ENCODE results near the gene SRGAP3.
A peak's percentile ranks its signal among the peaks of the same experiment; 100 is the strongest.

Gene SRGAP3

DNA sequence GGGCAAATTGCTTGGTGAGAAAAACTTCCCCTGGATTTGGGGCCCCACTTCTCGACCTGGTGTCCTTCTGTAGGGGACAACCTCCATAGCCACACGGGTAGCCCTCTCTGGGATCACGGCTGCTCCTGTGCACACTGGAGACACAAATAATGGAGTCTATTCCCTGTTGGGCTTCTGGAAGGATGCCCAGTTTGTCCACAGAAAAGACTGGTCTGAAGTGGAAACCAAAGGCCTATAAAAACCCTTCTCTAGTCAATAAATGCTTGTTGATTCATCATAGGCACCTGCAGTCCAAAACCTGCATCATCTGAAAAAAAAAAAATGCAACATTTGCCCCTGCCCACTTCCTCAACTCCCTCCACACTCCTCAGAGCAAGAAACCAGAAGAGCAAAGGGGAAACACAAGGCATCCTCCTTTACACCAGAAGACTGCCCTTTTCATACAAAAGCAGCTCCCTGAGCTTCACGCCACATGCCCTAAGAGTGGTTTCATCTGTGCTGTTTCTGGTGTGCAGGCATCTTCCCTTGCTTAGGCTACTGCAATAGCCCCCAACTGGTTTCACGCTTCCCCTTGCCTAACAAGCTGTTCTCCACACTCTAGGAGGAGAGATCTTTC lies 36.3 kb downstream of the SRGAP3 start:
- Histone ChIP-seq H3K9me3 (ENCODE audit: control insufficient read depth, low read length) (no peaks in the 10 kb centered on the region), H3K27ac (ENCODE audit: low read depth, low read length, severe bottlenecking) (no peak overlapping the region), H3K4me1 (ENCODE audit: control insufficient read depth, insufficient read depth, low read length, poor library complexity, severe bottlenecking) (peaks cover 4% of the 10 kb centered on the region), H3K36me3 (ENCODE audit: control insufficient read depth, insufficient read depth, low read length) (no peaks in the 10 kb centered on the region), H3K4me3 (ENCODE audit: extremely low read depth, insufficient read depth, low read length, poor library complexity, severe bottlenecking) (no peak overlapping the region)
- 83 to 89% methylated on average over 4 to 5 of the region's 5 CpGs for WGBS, 2 experiments (ENCODE audit: insufficient coverage in 2 of 2)

- 90% methylated on average over 2 of the region's 2 CpGs; no CpG with 5 or more reads in 1 of the 2 experiments for WGBS, 2 experiments (ENCODE audit: insufficient coverage in 2 of 2)
- H3K27ac ChIP-seq (ENCODE audit: low read depth, low read length, severe bottlenecking), result no peak overlapping the region
- no peaks in the 10 kb centered on the region for H3K36me3 ChIP-seq (ENCODE audit: control insufficient read depth, insufficient read depth, low read length)
Measured at GRCh38 chr3:9211155-9211950, 38.1 kb downstream of the SRGAP3 start.

GRCh38 chr3:9209777-9210176 lies 39.7 kb downstream of the SRGAP3 start:
- Histone ChIP-seq H3K4me3 (ENCODE audit: extremely low read depth, insufficient read depth, low read length, poor library complexity, severe bottlenecking) (no peak overlapping the region), H3K9me3 (ENCODE audit: control insufficient read depth, low read length) (no peaks in the 10 kb centered on the region), H3K27ac (ENCODE audit: low read depth, low read length, severe bottlenecking) (no peak overlapping the region), H3K36me3 (ENCODE audit: control insufficient read depth, insufficient read depth, low read length) (no peaks in the 10 kb centered on the region), H3K4me1 (ENCODE audit: control insufficient read depth, insufficient read depth, low read length, poor library complexity, severe bottlenecking) (peaks cover 6% of the 10 kb centered on the region)
- WGBS, 2 experiments (ENCODE audit: insufficient coverage in 2 of 2), result 80 to 85% methylated on average over 1 of the region's 3 CpGs

More at GRCh38 chr3:9211155-9211950, 38.1 kb downstream of the SRGAP3 start:
- H3K4me3 ChIP-seq (ENCODE audit: extremely low read depth, insufficient read depth, low read length, poor library complexity, severe bottlenecking), result no peak overlapping the region
- H3K4me1 ChIP-seq (ENCODE audit: control insufficient read depth, insufficient read depth, low read length, poor library complexity, severe bottlenecking), result peaks cover 4% of the 10 kb centered on the region
- H3K9me3 ChIP-seq (ENCODE audit: control insufficient read depth, low read length), result no peaks in the 10 kb centered on the region

DNA sequence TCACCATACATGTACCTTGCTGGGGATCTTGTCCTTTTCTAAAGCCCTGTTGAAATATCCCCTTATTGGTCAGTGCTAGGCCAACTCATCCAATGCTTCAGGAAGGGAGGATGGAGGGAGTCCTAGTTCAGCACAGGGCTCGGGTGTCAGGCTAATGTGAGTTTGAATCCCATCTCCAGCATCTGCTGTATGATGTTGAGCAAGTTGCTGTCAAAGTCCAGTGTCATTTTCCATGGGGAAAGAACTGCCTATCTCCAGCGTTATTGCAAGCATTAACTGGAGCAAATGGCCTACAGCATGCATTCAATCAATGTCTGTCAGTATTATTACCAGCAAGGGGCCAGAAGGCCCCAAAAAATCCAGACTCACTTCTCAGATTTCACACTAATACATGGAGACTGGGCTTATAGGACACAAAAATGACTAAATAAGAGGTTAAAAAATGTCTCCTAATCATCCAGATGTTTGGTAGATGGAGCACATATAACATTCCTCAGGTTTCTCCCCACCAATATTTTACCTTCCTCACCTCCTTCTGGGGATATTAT lies 40.8 kb downstream of the SRGAP3 start:
- no peak overlapping the region for H3K4me3 ChIP-seq (ENCODE audit: extremely low read depth, insufficient read depth, low read length, poor library complexity, severe bottlenecking)
- 71 to 100% methylated on average over 1 of the region's 2 CpGs for WGBS, 2 experiments (ENCODE audit: insufficient coverage in 2 of 2)
- H3K4me1 ChIP-seq (ENCODE audit: control insufficient read depth, insufficient read depth, low read length, poor library complexity, severe bottlenecking), result peaks cover 9% of the 10 kb centered on the region
- H3K27ac ChIP-seq (ENCODE audit: low read depth, low read length, severe bottlenecking), result no peak overlapping the region
- H3K9me3 ChIP-seq (ENCODE audit: control insufficient read depth, low read length), result no peaks in the 10 kb centered on the region
- no peaks in the 10 kb centered on the region for H3K36me3 ChIP-seq (ENCODE audit: control insufficient read depth, insufficient read depth, low read length)

- H3K4me1 ChIP-seq (ENCODE audit: control insufficient read depth, insufficient read depth, low read length, poor library complexity, severe bottlenecking), result peaks cover 9% of the 10 kb centered on the region
- H3K27ac ChIP-seq (ENCODE audit: low read depth, low read length, severe bottlenecking), result no peak overlapping the region
- no peaks in the 10 kb centered on the region for H3K36me3 ChIP-seq (ENCODE audit: control insufficient read depth, insufficient read depth, low read length)
- H3K9me3 ChIP-seq (ENCODE audit: control insufficient read depth, low read length), result no peaks in the 10 kb centered on the region
- 93 to 95% methylated on average over 6 of the region's 7 CpGs for WGBS, 2 experiments (ENCODE audit: insufficient coverage in 2 of 2)
- H3K4me3 ChIP-seq (ENCODE audit: extremely low read depth, insufficient read depth, low read length, poor library complexity, severe bottlenecking), result no peak overlapping the region
Measured at GRCh38 chr3:9207116-9207763, 42.2 kb downstream of the SRGAP3 start.

DNA sequence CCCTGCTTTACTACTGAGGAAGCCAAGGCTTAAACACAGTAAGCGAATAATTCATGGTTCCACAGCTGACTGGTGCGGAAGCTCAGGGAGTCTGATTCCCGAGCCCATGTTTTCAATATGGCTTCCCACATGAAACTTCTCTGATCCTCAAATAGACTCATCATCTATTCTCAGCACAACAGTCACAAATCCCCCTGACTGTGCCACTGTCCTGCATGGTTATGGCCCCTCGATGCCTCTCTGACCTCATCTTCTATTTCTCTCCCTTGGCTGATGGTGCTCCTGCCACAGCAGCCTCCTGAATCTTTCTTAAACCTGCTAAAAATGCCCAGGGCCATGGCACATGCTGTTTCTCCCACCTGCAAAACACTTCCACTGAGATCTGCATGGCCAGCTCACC lies 43.2 kb downstream of the SRGAP3 start:
- H3K27ac ChIP-seq (ENCODE audit: low read depth, low read length, severe bottlenecking), result no peak overlapping the region
- WGBS, 2 experiments (ENCODE audit: insufficient coverage in 2 of 2), result 90 to 95% methylated on average over 3 to 4 of the region's 4 CpGs

GRCh38 chr3:9205345-9206143 lies 43.9 kb downstream of the SRGAP3 start:
- no peak overlapping the region for H3K27ac ChIP-seq (ENCODE audit: low read depth, low read length, severe bottlenecking)
- H3K4me3 ChIP-seq (ENCODE audit: extremely low read depth, insufficient read depth, low read length, poor library complexity, severe bottlenecking), result no peak overlapping the region
- 95 to 96% methylated on average over 5 to 8 of the region's 9 CpGs for WGBS, 2 experiments (ENCODE audit: insufficient coverage in 2 of 2)
- no peaks in the 10 kb centered on the region for H3K36me3 ChIP-seq (ENCODE audit: control insufficient read depth, insufficient read depth, low read length)
- no peaks in the 10 kb centered on the region for H3K9me3 ChIP-seq (ENCODE audit: control insufficient read depth, low read length)
- H3K4me1 ChIP-seq (ENCODE audit: control insufficient read depth, insufficient read depth, low read length, poor library complexity, severe bottlenecking), result peaks cover 5% of the 10 kb centered on the region

More for the DNA sequence above, 43.2 kb downstream of the SRGAP3 start:
- no peak overlapping the region for H3K4me3 ChIP-seq (ENCODE audit: extremely low read depth, insufficient read depth, low read length, poor library complexity, severe bottlenecking)
- H3K4me1 ChIP-seq (ENCODE audit: control insufficient read depth, insufficient read depth, low read length, poor library complexity, severe bottlenecking), result peaks cover 9% of the 10 kb centered on the region
- no peaks in the 10 kb centered on the region for H3K36me3 ChIP-seq (ENCODE audit: control insufficient read depth, insufficient read depth, low read length)
- H3K9me3 ChIP-seq (ENCODE audit: control insufficient read depth, low read length), result no peaks in the 10 kb centered on the region

DNA sequence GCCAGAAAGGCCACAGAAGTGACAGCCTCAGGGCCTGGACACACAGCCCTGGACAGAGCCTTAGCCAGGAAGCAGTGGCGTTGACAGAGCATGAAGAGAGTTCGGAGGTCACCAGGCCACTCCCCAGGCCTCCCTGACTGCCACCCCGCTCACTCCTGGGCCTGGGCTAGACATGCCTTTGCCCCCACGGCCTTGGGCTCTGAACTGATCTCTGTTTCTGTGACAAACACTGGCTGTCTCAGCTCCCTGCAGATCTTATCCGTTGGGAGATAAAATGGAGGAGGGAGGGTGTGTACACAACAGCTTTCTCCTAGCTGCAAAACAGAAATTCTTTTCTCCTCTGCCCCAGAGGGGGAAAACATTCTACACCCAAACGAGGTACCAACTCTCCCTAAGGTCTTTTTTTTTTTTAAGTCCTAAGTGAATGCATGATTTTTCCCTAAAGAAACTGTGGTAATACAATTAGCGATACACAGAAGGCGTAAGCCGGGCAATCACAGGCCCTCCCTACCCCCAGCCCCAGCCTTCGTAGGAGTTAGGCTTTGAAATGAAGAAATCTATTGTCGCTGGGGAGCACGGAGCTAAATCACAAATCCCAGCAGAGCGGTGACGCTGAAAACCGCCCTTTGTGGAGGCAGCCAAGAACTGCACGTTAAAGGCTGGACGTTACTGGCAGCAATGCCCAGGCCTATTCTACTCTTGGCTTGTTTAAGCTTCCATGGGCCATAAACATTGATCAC lies 45.0 kb downstream of the SRGAP3 start:
- Histone ChIP-seq H3K36me3 (ENCODE audit: control insufficient read depth, insufficient read depth, low read length) (no peaks in the 10 kb centered on the region), H3K9me3 (ENCODE audit: control insufficient read depth, low read length) (no peaks in the 10 kb centered on the region), H3K4me1 (ENCODE audit: control insufficient read depth, insufficient read depth, low read length, poor library complexity, severe bottlenecking) (peaks cover 5% of the 10 kb centered on the region), H3K27ac (ENCODE audit: low read depth, low read length, severe bottlenecking) (peak overlapping the region; percentile 84), H3K4me3 (ENCODE audit: extremely low read depth, insufficient read depth, low read length, poor library complexity, severe bottlenecking) (no peak overlapping the region)
- 52 to 53% methylated on average over 10 to 11 of the region's 17 CpGs for WGBS, 2 experiments (ENCODE audit: insufficient coverage in 2 of 2)

DNA sequence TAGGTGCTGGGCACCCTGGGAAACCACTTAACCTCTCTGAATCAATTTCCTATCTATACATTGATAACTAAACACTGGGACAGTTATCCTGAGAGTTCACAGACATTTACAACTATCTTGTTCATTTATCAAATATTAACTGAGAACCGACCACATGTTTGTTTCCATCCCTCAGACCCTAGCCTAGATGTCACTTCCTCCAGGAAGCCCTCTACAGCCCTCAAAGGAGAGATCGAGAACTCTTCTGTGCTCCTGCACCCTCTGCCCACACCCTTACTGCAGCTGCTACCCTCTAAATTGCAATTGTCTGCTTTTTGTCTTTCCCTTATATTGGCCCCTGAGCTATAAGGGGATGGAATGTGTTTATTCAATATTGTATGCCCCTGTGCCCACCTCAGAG lies 46.1 kb downstream of the SRGAP3 start:
- Histone ChIP-seq H3K4me3 (ENCODE audit: extremely low read depth, insufficient read depth, low read length, poor library complexity, severe bottlenecking) (no peak overlapping the region), H3K9me3 (ENCODE audit: control insufficient read depth, low read length) (no peaks in the 10 kb centered on the region), H3K27ac (ENCODE audit: low read depth, low read length, severe bottlenecking) (peak overlapping the region; percentile 84), H3K36me3 (ENCODE audit: control insufficient read depth, insufficient read depth, low read length) (no peaks in the 10 kb centered on the region), H3K4me1 (ENCODE audit: control insufficient read depth, insufficient read depth, low read length, poor library complexity, severe bottlenecking) (peaks cover 5% of the 10 kb centered on the region)
- 80 to 100% methylated on average over 1 to 2 of the region's 2 CpGs for WGBS, 2 experiments (ENCODE audit: insufficient coverage in 2 of 2)

Measured in mesodermal cell (in vitro differentiated cells).